Measurements from ENCODE around the gene GPR157.

DNA sequence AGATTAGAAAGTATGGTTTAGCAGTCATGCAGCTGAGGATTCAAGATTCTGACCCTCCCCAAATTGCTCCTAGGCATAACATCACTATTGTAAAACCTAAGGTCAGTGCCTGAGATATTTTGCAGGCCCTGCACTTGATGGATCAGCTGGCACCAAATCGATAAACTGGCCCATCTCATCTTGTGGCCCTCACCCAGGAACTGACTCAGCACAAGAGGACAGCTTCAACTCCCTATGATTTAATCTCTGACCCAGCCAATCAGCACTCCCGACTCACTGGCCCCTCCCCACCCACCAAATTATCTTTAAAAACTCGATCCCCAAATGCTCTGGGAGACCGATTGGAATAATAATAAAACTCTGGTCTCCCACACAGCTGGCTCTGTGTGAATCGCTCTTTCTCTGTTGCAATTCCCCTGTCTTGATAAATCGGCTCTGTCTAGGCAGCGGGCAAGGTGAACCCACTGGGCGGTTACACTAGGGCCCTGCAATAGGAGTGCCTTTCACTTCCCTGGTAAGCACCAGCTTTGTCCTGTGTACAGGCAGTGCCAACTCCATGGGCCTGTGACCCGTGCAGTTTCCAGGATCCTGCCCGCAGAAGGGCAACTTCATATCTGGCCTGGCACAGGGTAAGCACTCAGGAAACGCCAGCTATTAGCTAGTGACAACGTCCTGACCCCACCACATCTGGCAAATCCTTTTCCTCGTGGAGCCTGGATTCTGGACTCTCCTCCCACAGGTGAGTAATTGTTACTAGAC lies 30.8 kb downstream of the GPR157 start:
- TF ChIP-seq TAF1 (IDR thresholded peaks at IDR 0.05; ENCODE audit: borderline replicate concordance, insufficient read depth, low read length), result no peak
- TF ChIP-seq POLR2AphosphoS5 (IDR thresholded peaks at IDR 0.05; ENCODE audit: low read depth, low read length), result no peak
- TF ChIP-seq SIN3A (IDR thresholded peaks at IDR 0.05; ENCODE audit: borderline replicate concordance, insufficient read depth, low read length), result no peak
- TF ChIP-seq, protein P1, sequence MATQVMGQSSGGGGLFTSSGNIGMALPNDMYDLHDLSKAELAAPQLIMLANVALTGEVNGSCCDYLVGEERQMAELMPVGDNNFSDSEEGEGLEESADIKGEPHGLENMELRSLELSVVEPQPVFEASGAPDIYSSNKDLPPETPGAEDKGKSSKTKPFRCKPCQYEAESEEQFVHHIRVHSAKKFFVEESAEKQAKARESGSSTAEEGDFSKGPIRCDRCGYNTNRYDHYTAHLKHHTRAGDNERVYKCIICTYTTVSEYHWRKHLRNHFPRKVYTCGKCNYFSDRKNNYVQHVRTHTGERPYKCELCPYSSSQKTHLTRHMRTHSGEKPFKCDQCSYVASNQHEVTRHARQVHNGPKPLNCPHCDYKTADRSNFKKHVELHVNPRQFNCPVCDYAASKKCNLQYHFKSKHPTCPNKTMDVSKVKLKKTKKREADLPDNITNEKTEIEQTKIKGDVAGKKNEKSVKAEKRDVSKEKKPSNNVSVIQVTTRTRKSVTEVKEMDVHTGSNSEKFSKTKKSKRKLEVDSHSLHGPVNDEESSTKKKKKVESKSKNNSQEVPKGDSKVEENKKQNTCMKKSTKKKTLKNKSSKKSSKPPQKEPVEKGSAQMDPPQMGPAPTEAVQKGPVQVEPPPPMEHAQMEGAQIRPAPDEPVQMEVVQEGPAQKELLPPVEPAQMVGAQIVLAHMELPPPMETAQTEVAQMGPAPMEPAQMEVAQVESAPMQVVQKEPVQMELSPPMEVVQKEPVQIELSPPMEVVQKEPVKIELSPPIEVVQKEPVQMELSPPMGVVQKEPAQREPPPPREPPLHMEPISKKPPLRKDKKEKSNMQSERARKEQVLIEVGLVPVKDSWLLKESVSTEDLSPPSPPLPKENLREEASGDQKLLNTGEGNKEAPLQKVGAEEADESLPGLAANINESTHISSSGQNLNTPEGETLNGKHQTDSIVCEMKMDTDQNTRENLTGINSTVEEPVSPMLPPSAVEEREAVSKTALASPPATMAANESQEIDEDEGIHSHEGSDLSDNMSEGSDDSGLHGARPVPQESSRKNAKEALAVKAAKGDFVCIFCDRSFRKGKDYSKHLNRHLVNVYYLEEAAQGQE (IDR thresholded peaks at IDR 0.05; ENCODE audit: insufficient read depth in 1 of 2, low read depth in 2 of 2, low read length in 2 of 2), result no peak
- TF ChIP-seq FOXP2 (optimal IDR thresholded peaks at IDR 0.05; ENCODE audit: borderline replicate concordance, extremely low read depth, extremely low read length, insufficient read depth), result no peak

All from PFSK-1 (cell line).